Vagina (tissue), 2 donors: Measurements from ENCODE around the gene SRSF11. TPM values are rescaled to one million over a fixed set of nuclear protein-coding genes. Genes with fewer than 3 reads are reported as not detected.
"Not testable (repeated sequence)": the region's sequence is repeated elsewhere in the genome, so short reads cannot be mapped to it uniquely, and the experiment has no call there.

Source experiments
- DNase-seq, 2 donors: peaks; one replicate each; pipeline ENCODE4 v3.0.0-alpha.2; 2017; ENCODE audit errors: extremely low spot score in 2 of 2
- H3K27ac ChIP-seq: fragments of 200-600 bp; sonication (generic); one replicate; pipeline ENCODE4 v1.5.1; 2019
- H3K27me3 ChIP-seq: fragments of 200-600 bp; sonication (generic); one replicate; pipeline ENCODE4 v1.5.1; 2019
- H3K36me3 ChIP-seq, 2 donors: fragments of 200-600 bp; sonication (generic); one replicate each; pipeline ENCODE4 v1.5.1; 2017 to 2019
- H3K4me1 ChIP-seq: fragments of 200-600 bp; sonication (generic); one replicate; pipeline ENCODE4 v1.5.1; 2019
- H3K4me3 ChIP-seq, 2 donors: fragments of 200-600 bp; sonication (generic); 1 replicate in 1 of 2; 2 replicates in 1 of 2; pipeline ENCODE4 v1.5.1; 2016 to 2019
- H3K9me3 ChIP-seq: fragments of 200-600 bp; sonication (generic); one replicate; pipeline ENCODE4 v1.5.1; 2019
- CTCF ChIP-seq, 3 experiments: fragments of 450-650 bp in 2 of 3; fragments of 200-600 bp in 1 of 3; sonication (generic) in 1 of 3; IDR thresholded peaks; one replicate each; pipeline ENCODE4 v1.5.1; 2017 to 2019; ENCODE audit warnings: antibody characterized with exemption in 3 of 3, mild to moderate bottlenecking in 2 of 3, moderate library complexity in 2 of 3
- POLR2A ChIP-seq, 2 donors: fragments of 450-650 bp; IDR thresholded peaks; one replicate each; pipeline ENCODE4 v1.6.1; 2017; ENCODE audit warnings: antibody characterized with exemption in 2 of 2, mild to moderate bottlenecking in 2 of 2, moderate library complexity in 2 of 2
- POLR2AphosphoS5 ChIP-seq, 2 donors: sonication (generic); formaldehyde crosslinking; IDR thresholded peaks; one replicate each; pipeline ENCODE4 v1.9.0; 2017; ENCODE audit warnings: antibody characterized with exemption in 2 of 2, mild to moderate bottlenecking in 2 of 2, low read depth in 1 of 2; ENCODE audit not compliant: insufficient read depth in 1 of 2
- intact Hi-C: fragments of 100-400 bp; cut with DNase I; formaldehyde crosslinking; loops from one replicate; pipeline ENCODE4 v1.15.1; 2023
- total RNA-seq: library from RNA; depleted of rRNA; stranded (reverse); fragments of >200 nt; gene quantifications from one replicate; pipeline ENCODE4 v1.2.3, GENCODE V29; 2016

Gene SRSF11
- total RNA-seq, 1 donor from 2014 or later, result 186 TPM

GRCh38 chr1:70204139-70204538 is 17.0 kb upstream of the SRSF11 start:
- intact Hi-C loops, result no loop called here

GRCh38 chr1:70204600-70204999 is 16.6 kb upstream of the SRSF11 start:
- no peak for TF ChIP-seq POLR2AphosphoS5 (IDR thresholded peaks at IDR 0.05; ENCODE audit: insufficient read depth in 1 of 2, low read depth in 1 of 2)
- no peak for TF ChIP-seq POLR2A (IDR thresholded peaks at IDR 0.05)
- TF ChIP-seq CTCF (IDR thresholded peaks at IDR 0.05), result no peak

More at GRCh38 chr1:70204139-70204538, 17.0 kb upstream of the SRSF11 start:
- peak overlapping the region; percentile 74 to 91 for H3K4me3 ChIP-seq
- TF ChIP-seq POLR2A (IDR thresholded peaks at IDR 0.05) (no peak), POLR2AphosphoS5 (IDR thresholded peaks at IDR 0.05; ENCODE audit: insufficient read depth in 1 of 2, low read depth in 1 of 2) (no peak), CTCF (IDR thresholded peaks at IDR 0.05) (no peak)
- peaks cover 51% of the 10 kb centered on the region for H3K4me1 ChIP-seq
- peaks cover 0 to 4% of the 10 kb centered on the region in 2 donors for H3K36me3 ChIP-seq
- no peak for DNase-seq
- H3K27me3 ChIP-seq, result no peaks in the 10 kb centered on the region
- H3K9me3 ChIP-seq, result no peaks in the 10 kb centered on the region
- H3K27ac ChIP-seq, result no peak overlapping the region

GRCh38 chr1:70205071-70205433 is 16.1 kb upstream of the SRSF11 start:
- Histone ChIP-seq H3K27me3 (no peaks in the 10 kb centered on the region), H3K36me3 (peaks cover 0 to 4% of the 10 kb centered on the region in 2 donors), H3K27ac (peak overlapping the region; percentile 82), H3K4me3 (peak overlapping the region; percentile 74 to 91), H3K9me3 (no peaks in the 10 kb centered on the region), H3K4me1 (peaks cover 55% of the 10 kb centered on the region)
- intact Hi-C loops, result no loop called here
- TF ChIP-seq POLR2AphosphoS5 (IDR thresholded peaks at IDR 0.05; ENCODE audit: insufficient read depth in 1 of 2, low read depth in 1 of 2) (no peak), CTCF (IDR thresholded peaks at IDR 0.05) (no peak), POLR2A (IDR thresholded peaks at IDR 0.05) (no peak)
- DNase-seq, result no peak

More at GRCh38 chr1:70204600-70204999, 16.6 kb upstream of the SRSF11 start:
- H3K36me3 ChIP-seq, result peaks cover 0 to 4% of the 10 kb centered on the region in 2 donors
- H3K9me3 ChIP-seq, result no peaks in the 10 kb centered on the region
- intact Hi-C loops, result no loop called here
- H3K27ac ChIP-seq, result peak overlapping the region; percentile 82
- DNase-seq, result no peak
- no peaks in the 10 kb centered on the region for H3K27me3 ChIP-seq
- H3K4me3 ChIP-seq, result peak overlapping the region; percentile 74 to 91
- peaks cover 53% of the 10 kb centered on the region for H3K4me1 ChIP-seq

GRCh38 chr1:70205434-70206118 is 15.6 kb upstream of the SRSF11 start, which contains the start of gene LRRC40:
Gene LRRC40 (minus strand): TSS chr1:70205579. CDS start chr1:70205540, 39 bp downstream.
- H3K9me3 ChIP-seq, result no peaks in the 10 kb centered on the region
- no peaks in the 10 kb centered on the region for H3K27me3 ChIP-seq
- peak within 1 kb of the TSS; percentile 74 to 91 for H3K4me3 ChIP-seq
- intact Hi-C loops, result no loop called here
- TF ChIP-seq CTCF (IDR thresholded peaks at IDR 0.05) (peak in 1 of 3 experiments; percentile 35), POLR2AphosphoS5 (IDR thresholded peaks at IDR 0.05; ENCODE audit: insufficient read depth in 1 of 2, low read depth in 1 of 2) (peak; percentile 91 to 96), POLR2A (IDR thresholded peaks at IDR 0.05) (peak in 1 of 2 donors; percentile 39)
- H3K27ac ChIP-seq, result peak within 1 kb of the TSS; percentile 82
- H3K4me1 ChIP-seq, result peaks cover 60% of the 10 kb centered on the region
- peaks cover 0 to 4% of the 10 kb centered on the region in 2 donors for H3K36me3 ChIP-seq
- DNase-seq, result peak in 1 of 2 donors; percentile 94

- Histone ChIP-seq H3K4me3 (peak overlapping the region; percentile 16 to 74), H3K4me1 (peaks cover 67% of the 10 kb centered on the region)
- H3K9me3 ChIP-seq, H3K27ac ChIP-seq, H3K27me3 ChIP-seq, intact Hi-C loops, DNase-seq, H3K36me3 ChIP-seq: not testable (repeated sequence)
These were observed 14.3 kb upstream of the SRSF11 start for GRCh38 chr1:70206833-70207232.
